NCI-H2227 (cell line): ENCODE measurements around the gene IFNG-AS1.

Experiments used
- DNase-seq: peaks from one replicate; lab custom pipeline; 2025; ENCODE audit not compliant: unreplicated experiment; lab: John Stamatoyannopoulos, UW

The IFNG-AS1 gene

GRCh38 chr12:67993143-67993542 lies 3.9 kb downstream of the IFNG-AS1 start:
- no peak for DNase-seq

- DNase-seq, result no peak
Observed at GRCh38 chr12:67994046-67994445, 4.8 kb downstream of the IFNG-AS1 start.

GRCh38 chr12:67996347-67996746 lies 7.1 kb downstream of the IFNG-AS1 start:
- no peak for DNase-seq

- DNase-seq, result no peak
Observed at GRCh38 chr12:67998379-67998778, 9.1 kb downstream of the IFNG-AS1 start.

GRCh38 chr12:67999244-67999643 lies 10.0 kb downstream of the IFNG-AS1 start:
- DNase-seq, result no peak

- peak; percentile 11 for DNase-seq
Observed at GRCh38 chr12:68001486-68002466, 12.5 kb downstream of the IFNG-AS1 start.

- DNase-seq, result no peak
Observed at GRCh38 chr12:68003777-68004176, 14.5 kb downstream of the IFNG-AS1 start.

- DNase-seq, result no peak
Observed at GRCh38 chr12:68007033-68007432, 17.8 kb downstream of the IFNG-AS1 start.

GRCh38 chr12:68007466-68007865 lies 18.2 kb downstream of the IFNG-AS1 start:
- no peak for DNase-seq

- DNase-seq, result no peak
Observed at GRCh38 chr12:68011206-68011881, 22.1 kb downstream of the IFNG-AS1 start.

GRCh38 chr12:68011882-68012207 lies 22.6 kb downstream of the IFNG-AS1 start:
- no peak for DNase-seq

GRCh38 chr12:68012712-68013111 lies 23.5 kb downstream of the IFNG-AS1 start:
- no peak for DNase-seq

GRCh38 chr12:68013181-68013580 lies 23.9 kb downstream of the IFNG-AS1 start:
- no peak for DNase-seq

- DNase-seq, result no peak
Observed at GRCh38 chr12:68016136-68016535, 26.9 kb downstream of the IFNG-AS1 start.

GRCh38 chr12:68018315-68018714 lies 29.1 kb downstream of the IFNG-AS1 start:
- no peak for DNase-seq

GRCh38 chr12:68020049-68020448 lies 30.8 kb downstream of the IFNG-AS1 start:
- no peak for DNase-seq

GRCh38 chr12:68020699-68021098 lies 31.5 kb downstream of the IFNG-AS1 start:
- no peak for DNase-seq

GRCh38 chr12:68028647-68029046 lies 39.4 kb downstream of the IFNG-AS1 start:
- DNase-seq, result no peak

GRCh38 chr12:68030248-68030647 lies 41.0 kb downstream of the IFNG-AS1 start:
- DNase-seq, result no peak

GRCh38 chr12:68031174-68031573 lies 41.9 kb downstream of the IFNG-AS1 start:
- no peak for DNase-seq

GRCh38 chr12:68031881-68032739 lies 42.9 kb downstream of the IFNG-AS1 start:
- DNase-seq, result no peak
